Neural progenitor cell (in vitro differentiated cells): ENCODE results near the gene PNMA6E. TPM values are rescaled to one million over a fixed set of nuclear protein-coding genes. Genes with fewer than 3 reads are reported as not detected.

ENCODE experiments used
- DNase-seq: peaks from one replicate; pipeline ENCODE4 v3.0.0-alpha.2; 2016; ENCODE audit warnings: low spot score
- H2AFZ ChIP-seq: fragments of 200-600 bp; sonication (generic); replicated peaks from 2 replicates; pipeline ENCODE4 v1.6.1; 2016; ENCODE audit warnings: antibody characterized with exemption
- H3F3A ChIP-seq: fragments of 200-600 bp; sonication (generic); 2 replicates; pipeline ENCODE4 v1.6.1; 2016; ENCODE audit warnings: antibody characterized with exemption, low read depth
- H3K27ac ChIP-seq: fragments of 200-600 bp; sonication (generic); 2 replicates; pipeline ENCODE4 v1.5.1; 2016; ENCODE audit warnings: mild to moderate bottlenecking
- H3K27me3 ChIP-seq: fragments of 200-600 bp; sonication (generic); 2 replicates; pipeline ENCODE4 v1.6.1; 2016; ENCODE audit warnings: mild to moderate bottlenecking, moderate library complexity
- H3K36me3 ChIP-seq: fragments of 200-600 bp; sonication (generic); 2 replicates; pipeline ENCODE4 v1.5.1; 2016
- H3K4me1 ChIP-seq: fragments of 200-600 bp; sonication (generic); 2 replicates; pipeline ENCODE4 v1.6.1; 2016; ENCODE audit warnings: mixed run types
- H3K4me2 ChIP-seq: fragments of 200-600 bp; sonication (generic); 2 replicates; pipeline ENCODE4 v1.6.1; 2016
- H3K4me3 ChIP-seq: fragments of 200-600 bp; sonication (generic); 2 replicates; pipeline ENCODE4 v1.5.1; 2016
- H3K79me2 ChIP-seq: fragments of 200-600 bp; sonication (generic); 2 replicates; pipeline ENCODE4 v1.6.1; 2016; ENCODE audit warnings: low read depth
- H3K9ac ChIP-seq: fragments of 200-600 bp; sonication (generic); 2 replicates; pipeline ENCODE4 v1.6.1; 2016
- H3K9me3 ChIP-seq: fragments of 200-600 bp; sonication (generic); 2 replicates; pipeline ENCODE4 v1.5.1; 2016; ENCODE audit warnings: low read depth
- H4K20me1 ChIP-seq: fragments of 200-600 bp; sonication (generic); 2 replicates; pipeline ENCODE4 v1.6.1; 2016; ENCODE audit warnings: low read depth
- H3K27ac Mint-ChIP-seq: 3 replicates; pipeline ENCODE4 v1.8.0; 2021; ENCODE audit warnings: mixed read lengths
- H3K27me3 Mint-ChIP-seq: 2 replicates; pipeline ENCODE4 v1.8.0; 2022; ENCODE audit warnings: low read depth, mild to moderate bottlenecking, inconsistent platforms, moderate library complexity, mixed read lengths; ENCODE audit not compliant: insufficient read depth
- H3K36me3 Mint-ChIP-seq: 3 replicates; pipeline ENCODE4 v1.8.0; 2021; ENCODE audit warnings: mixed read lengths
- H3K4me1 Mint-ChIP-seq: 3 replicates; pipeline ENCODE4 v1.8.0; 2021; ENCODE audit warnings: mixed read lengths
- H3K4me3 Mint-ChIP-seq: 3 replicates; pipeline ENCODE4 v1.8.0; 2021; ENCODE audit warnings: mild to moderate bottlenecking, moderate library complexity, mixed read lengths
- H3K9me3 Mint-ChIP-seq: 3 replicates; pipeline ENCODE4 v1.8.0; 2020; ENCODE audit warnings: mixed read lengths
- CTCF ChIP-seq: fragments of 200-600 bp; sonication (generic); IDR thresholded peaks from 2 replicates; pipeline ENCODE4 v1.5.1; 2017; ENCODE audit warnings: antibody characterized with exemption, mild to moderate bottlenecking
- EZH2 ChIP-seq: fragments of 200-600 bp; sonication (generic); IDR thresholded peaks from 2 replicates; pipeline ENCODE4 v1.6.1; 2017; ENCODE audit warnings: antibody characterized with exemption, mild to moderate bottlenecking, moderate library complexity
- EZH2phosphoT487 ChIP-seq: fragments of 200-600 bp; sonication (generic); IDR thresholded peaks from 2 replicates; pipeline ENCODE4 v1.6.1; 2017; ENCODE audit warnings: antibody characterized with exemption
- total RNA-seq: library from RNA; depleted of rRNA; stranded (reverse); fragments of >200 nt; gene quantifications from 2 replicates; pipeline ENCODE4 v1.2.3, GENCODE V29; 2015; ENCODE audit warnings: low replicate concordance

PNMA6E gene
- total RNA-seq, 1 donor from 2014 or later: not detected

DNA sequence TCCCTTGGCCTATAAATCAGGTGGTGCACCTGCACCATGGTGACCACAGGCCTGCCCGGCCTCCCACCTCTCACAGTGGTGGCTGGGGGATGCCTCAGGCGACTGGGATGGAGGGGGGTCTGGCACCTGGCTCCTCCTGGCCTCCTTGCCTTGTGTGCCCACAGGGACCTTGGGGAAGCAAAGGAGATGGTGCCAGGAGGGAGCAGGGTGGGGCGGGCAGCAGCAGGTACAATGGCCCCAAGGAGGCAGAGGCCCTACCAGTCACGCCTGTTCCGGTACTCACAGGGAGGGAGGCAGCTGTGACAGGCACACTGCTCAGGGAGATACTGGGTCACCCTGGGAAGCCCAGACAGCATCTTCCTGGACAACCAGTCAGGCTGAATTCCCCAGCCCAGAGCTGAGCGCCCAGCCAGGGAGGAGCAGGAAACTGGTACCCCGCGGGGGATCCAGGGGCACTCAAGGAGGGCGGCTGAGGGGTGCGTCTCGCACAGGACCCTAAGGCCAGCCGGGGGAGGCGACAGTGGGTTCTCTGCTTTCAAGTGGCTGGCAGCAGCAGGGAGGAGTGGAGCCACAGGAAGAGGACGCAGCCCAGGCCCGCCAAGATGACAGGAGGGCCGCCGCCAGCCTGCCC is 45.9 kb upstream of the PNMA6E start:
- Histone ChIP-seq H2AFZ (no peak overlapping the region), H3K9ac (no peak overlapping the region), H3K9me3 (no peaks in the 10 kb centered on the region), H3K27ac (no peak overlapping the region), H3K4me3 (no peak overlapping the region), H3K79me2 (no peaks in the 10 kb centered on the region), H3K27me3 (no peaks in the 10 kb centered on the region), H3K36me3 (no peaks in the 10 kb centered on the region), H4K20me1 (no peaks in the 10 kb centered on the region), H3F3A (no peaks in the 10 kb centered on the region), H3K4me1 (no peaks in the 10 kb centered on the region), H3K4me2 (no peak overlapping the region)
- no peak for DNase-seq
- H3K36me3 Mint-ChIP-seq: peaks cover 2% of the 10 kb centered on the region
- TF ChIP-seq EZH2 (no peak), EZH2phosphoT487 (no peak), CTCF (no peak)
- no peak overlapping the region for H3K27ac Mint-ChIP-seq
- peaks cover 12% of the 10 kb centered on the region for H3K9me3 Mint-ChIP-seq
- no peaks in the 10 kb centered on the region for H3K4me1 Mint-ChIP-seq
- no peaks in the 10 kb centered on the region for H3K27me3 Mint-ChIP-seq
- no peak overlapping the region for H3K4me3 Mint-ChIP-seq

GRCh38 chrX:153446636-153446936 is 45.4 kb upstream of the PNMA6E start:
- no peak for DNase-seq
- H3K36me3 Mint-ChIP-seq: peaks cover 2% of the 10 kb centered on the region
- no peak overlapping the region for H3K27ac Mint-ChIP-seq
- H3K36me3 ChIP-seq: no peaks in the 10 kb centered on the region
- no peaks in the 10 kb centered on the region for H3K4me1 Mint-ChIP-seq
- H2AFZ ChIP-seq: no peak overlapping the region
- no peaks in the 10 kb centered on the region for H3K4me1 ChIP-seq
- H3F3A ChIP-seq: no peaks in the 10 kb centered on the region
- no peak overlapping the region for H3K4me3 ChIP-seq
- no peaks in the 10 kb centered on the region for H3K79me2 ChIP-seq
- no peaks in the 10 kb centered on the region for H4K20me1 ChIP-seq
- H3K4me2 ChIP-seq: no peak overlapping the region
- H3K9me3 Mint-ChIP-seq: peaks cover 12% of the 10 kb centered on the region
- TF ChIP-seq EZH2: no peak
- no peak for TF ChIP-seq CTCF
- TF ChIP-seq EZH2phosphoT487: no peak
- H3K27ac ChIP-seq: no peak overlapping the region
- no peak overlapping the region for H3K9ac ChIP-seq
- no peaks in the 10 kb centered on the region for H3K27me3 ChIP-seq
- no peaks in the 10 kb centered on the region for H3K9me3 ChIP-seq
- no peak overlapping the region for H3K4me3 Mint-ChIP-seq
- H3K27me3 Mint-ChIP-seq: no peaks in the 10 kb centered on the region

DNA sequence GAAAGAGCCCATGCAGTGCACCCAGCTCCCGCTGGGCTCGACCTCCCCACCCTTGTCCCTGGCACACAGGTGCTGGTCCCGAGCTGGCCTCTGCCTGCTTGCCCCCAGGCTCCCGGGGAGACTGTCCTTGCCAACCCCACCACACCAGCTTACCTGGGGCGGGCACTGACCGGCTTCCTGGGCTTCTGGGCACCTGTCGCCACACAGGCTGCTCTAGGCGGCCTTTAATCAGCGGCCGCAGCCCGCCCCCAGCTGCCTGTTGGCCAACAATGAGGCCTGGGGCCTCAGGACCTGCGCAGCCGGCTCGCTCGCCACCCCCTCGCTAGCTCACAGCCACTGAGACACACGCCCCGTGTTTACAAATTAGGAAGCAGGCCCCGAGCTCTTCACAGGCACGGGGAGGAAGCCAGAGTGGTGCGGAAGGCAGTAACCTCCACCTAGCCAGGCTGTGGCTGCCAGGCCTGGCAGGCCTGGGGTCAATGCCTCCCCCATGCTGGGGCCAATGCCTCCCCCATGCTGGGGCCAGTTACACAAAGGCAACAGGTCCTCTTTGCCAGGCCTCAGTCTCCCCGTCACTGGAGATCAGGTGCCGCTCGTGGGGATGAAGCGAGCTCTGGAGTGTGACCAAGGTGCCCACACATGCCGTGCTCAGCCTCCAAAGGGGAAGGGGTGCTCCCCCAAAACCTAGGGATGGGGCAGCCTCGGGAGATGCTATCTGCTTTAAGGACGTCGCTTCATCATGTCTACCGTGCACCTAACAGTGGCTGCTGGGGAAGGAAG is 44.9 kb upstream of the PNMA6E start, which contains the start of gene TREX2:
TREX2 (minus strand) TSS at position 201 of the 780 bp plus-strand sequence. CDS start 626 bp downstream, outside the sequence.
- no peak within 1 kb of the TSS for H3K27ac Mint-ChIP-seq
- no peak for TF ChIP-seq CTCF
- TF ChIP-seq EZH2: no peak
- no peak for TF ChIP-seq EZH2phosphoT487
- Histone ChIP-seq H3K4me3 (no peak within 1 kb of the TSS), H3K27ac (no peak within 1 kb of the TSS), H3K9ac (no peak within 1 kb of the TSS), H3K36me3 (no peaks in the 10 kb centered on the region), H4K20me1 (no peaks in the 10 kb centered on the region), H2AFZ (no peak within 1 kb of the TSS), H3K27me3 (no peaks in the 10 kb centered on the region), H3K9me3 (no peaks in the 10 kb centered on the region), H3K4me1 (no peaks in the 10 kb centered on the region), H3F3A (no peaks in the 10 kb centered on the region), H3K4me2 (no peak within 1 kb of the TSS), H3K79me2 (no peaks in the 10 kb centered on the region)
- peaks cover 2% of the 10 kb centered on the region for H3K36me3 Mint-ChIP-seq
- no peak within 1 kb of the TSS for H3K4me3 Mint-ChIP-seq
- no peak for DNase-seq
- no peaks in the 10 kb centered on the region for H3K27me3 Mint-ChIP-seq
- no peaks in the 10 kb centered on the region for H3K4me1 Mint-ChIP-seq
- peaks cover 15% of the 10 kb centered on the region for H3K9me3 Mint-ChIP-seq
